ENCODE results near the gene EML4.

GRCh38 chr2:42123426-42123825 lies 45.7 kb upstream of the EML4 start:
- TF ChIP-seq CTCF (IDR thresholded peaks at IDR 0.05) (no peak), EZH2 (IDR thresholded peaks at IDR 0.05) (no peak)

Data from neural progenitor cell (in vitro differentiated cells).